ENCODE measurements around the gene SYT7.

Gene SYT7

DNA sequence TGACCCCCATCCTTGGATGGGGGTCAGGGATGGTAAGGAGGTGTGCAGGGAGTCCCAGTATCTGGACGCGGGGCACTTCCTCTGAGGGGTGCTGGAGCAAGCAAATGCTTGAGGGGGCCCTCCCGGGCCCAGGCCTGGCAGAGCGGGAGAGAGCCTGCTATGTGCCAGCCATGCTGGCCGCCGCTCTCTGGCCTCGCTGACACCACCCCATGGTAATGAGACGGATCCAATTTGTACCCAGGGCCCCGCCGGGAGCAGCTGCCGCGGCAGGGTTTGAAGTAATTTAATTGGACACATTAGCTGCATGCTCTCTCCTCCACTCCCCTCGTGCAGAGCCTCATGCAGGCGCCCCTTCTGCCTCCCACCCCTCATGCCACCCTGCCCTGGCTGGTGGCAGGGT, 6.3 kb downstream of the SYT7 start:
- no peaks in the 10 kb centered on the region for H3K27me3 ChIP-seq (ENCODE audit: insufficient read depth, low read length, poor library complexity)
- no peaks in the 10 kb centered on the region for H3K9me3 ChIP-seq (ENCODE audit: insufficient read depth, low read length, severe bottlenecking)
- no peak overlapping the region for H3K4me3 ChIP-seq (ENCODE audit: low read depth in 1 of 2, low read length in 2 of 2)
- no peak for DNase-seq
- H3K27ac ChIP-seq (ENCODE audit: low read length) = no peak overlapping the region
- no peak overlapping the region for H3K4me2 ChIP-seq (ENCODE audit: insufficient read depth, low read length)
- no peak overlapping the region for H2AFZ ChIP-seq (ENCODE audit: low read depth, low read length)
- peaks cover 41% of the 10 kb centered on the region for H4K20me1 ChIP-seq (ENCODE audit: insufficient read depth, low read length)
- no peaks in the 10 kb centered on the region for H3K4me1 ChIP-seq (ENCODE audit: insufficient read depth, low read length)
- H3K36me3 ChIP-seq (ENCODE audit: insufficient read depth, low read length) = no peaks in the 10 kb centered on the region
- no peaks in the 10 kb centered on the region for H3K79me2 ChIP-seq (ENCODE audit: insufficient read depth, low read length)
- TF ChIP-seq CTCF (IDR thresholded peaks at IDR 0.05; ENCODE audit: borderline replicate concordance, extremely low read depth, low read length, poor library complexity, severe bottlenecking) (no peak), EZH2 (IDR thresholded peaks at IDR 0.05; ENCODE audit: borderline replicate concordance, low read depth, low read length, severe bottlenecking) (no peak)
- ATAC-seq (ENCODE audit: insufficient read depth, low read depth) = no peak
- H3K9ac ChIP-seq (ENCODE audit: low read depth, low read length) = no peak overlapping the region

- Histone ChIP-seq H3K79me2 (ENCODE audit: insufficient read depth, low read length) (no peaks in the 10 kb centered on the region), H4K20me1 (ENCODE audit: insufficient read depth, low read length) (peaks cover 38% of the 10 kb centered on the region), H3K36me3 (ENCODE audit: insufficient read depth, low read length) (no peaks in the 10 kb centered on the region), H3K4me1 (ENCODE audit: insufficient read depth, low read length) (no peaks in the 10 kb centered on the region), H3K27me3 (ENCODE audit: insufficient read depth, low read length, poor library complexity) (no peaks in the 10 kb centered on the region), H3K9ac (ENCODE audit: low read depth, low read length) (no peak overlapping the region), H2AFZ (ENCODE audit: low read depth, low read length) (no peak overlapping the region), H3K27ac (ENCODE audit: low read length) (no peak overlapping the region), H3K4me3 (ENCODE audit: low read depth in 1 of 2, low read length in 2 of 2) (no peak overlapping the region), H3K4me2 (ENCODE audit: insufficient read depth, low read length) (no peak overlapping the region), H3K9me3 (ENCODE audit: insufficient read depth, low read length, severe bottlenecking) (no peaks in the 10 kb centered on the region)
- ATAC-seq (ENCODE audit: insufficient read depth, low read depth) (no peak), DNase-seq (no peak)
- no peak for TF ChIP-seq CTCF (IDR thresholded peaks at IDR 0.05; ENCODE audit: borderline replicate concordance, extremely low read depth, low read length, poor library complexity, severe bottlenecking)
These were observed 8.0 kb downstream of the SYT7 start for GRCh38 chr11:61572913-61573312.

DNA sequence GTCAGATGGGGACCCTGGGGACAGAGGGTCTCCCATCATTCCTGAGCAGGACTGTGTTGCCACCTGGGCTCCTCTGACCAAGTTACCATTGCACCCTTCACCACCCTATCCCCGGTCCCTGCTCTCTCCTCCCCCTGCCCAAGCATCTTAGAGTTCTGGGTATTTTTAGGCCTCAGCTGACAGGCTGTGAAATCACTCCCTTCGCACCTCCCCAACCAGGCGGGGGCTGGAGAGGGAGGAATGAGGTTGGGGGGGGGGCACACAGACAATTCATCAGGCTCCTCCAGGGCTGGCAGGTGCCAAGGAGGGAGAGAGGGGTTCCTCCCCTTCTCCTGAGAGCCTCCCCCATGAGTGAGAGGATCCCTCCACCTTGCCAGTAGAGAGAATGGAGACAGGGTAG, 9.0 kb downstream of the SYT7 start:
- no peak for ATAC-seq (ENCODE audit: insufficient read depth, low read depth)
- no peak overlapping the region for H2AFZ ChIP-seq (ENCODE audit: low read depth, low read length)
- no peaks in the 10 kb centered on the region for H3K27me3 ChIP-seq (ENCODE audit: insufficient read depth, low read length, poor library complexity)
- H3K36me3 ChIP-seq (ENCODE audit: insufficient read depth, low read length) = no peaks in the 10 kb centered on the region
- H3K4me3 ChIP-seq (ENCODE audit: low read depth in 1 of 2, low read length in 2 of 2) = no peak overlapping the region
- DNase-seq = no peak
- H3K9me3 ChIP-seq (ENCODE audit: insufficient read depth, low read length, severe bottlenecking) = no peaks in the 10 kb centered on the region
- no peaks in the 10 kb centered on the region for H3K4me1 ChIP-seq (ENCODE audit: insufficient read depth, low read length)
- no peak for TF ChIP-seq CTCF (IDR thresholded peaks at IDR 0.05; ENCODE audit: borderline replicate concordance, extremely low read depth, low read length, poor library complexity, severe bottlenecking)
- no peak for TF ChIP-seq EZH2 (IDR thresholded peaks at IDR 0.05; ENCODE audit: borderline replicate concordance, low read depth, low read length, severe bottlenecking)
- no peak overlapping the region for H3K27ac ChIP-seq (ENCODE audit: low read length)
- H4K20me1 ChIP-seq (ENCODE audit: insufficient read depth, low read length) = peaks cover 40% of the 10 kb centered on the region
- no peaks in the 10 kb centered on the region for H3K79me2 ChIP-seq (ENCODE audit: insufficient read depth, low read length)
- no peak overlapping the region for H3K4me2 ChIP-seq (ENCODE audit: insufficient read depth, low read length)
- no peak overlapping the region for H3K9ac ChIP-seq (ENCODE audit: low read depth, low read length)

DNA sequence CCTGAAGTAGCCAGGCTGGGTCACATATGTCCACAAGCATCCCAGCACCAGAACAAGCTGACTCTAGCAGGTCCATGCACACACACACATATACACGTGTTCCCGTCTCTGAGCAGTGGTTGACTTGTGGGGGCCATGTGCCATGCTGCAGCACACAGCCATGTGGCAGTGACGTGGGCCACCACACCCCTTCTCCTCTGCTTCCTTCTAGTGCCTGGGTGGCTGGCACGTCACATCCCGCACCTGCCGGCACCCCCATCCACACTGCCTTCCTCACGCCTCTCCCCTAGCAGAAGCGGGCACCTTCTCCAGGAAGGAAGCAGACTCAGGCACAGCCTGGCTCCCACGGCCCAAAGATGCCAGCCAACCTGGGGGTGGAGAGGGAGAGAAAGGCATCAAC, 9.5 kb downstream of the SYT7 start:
- no peak for ATAC-seq (ENCODE audit: insufficient read depth, low read depth)
- Histone ChIP-seq H4K20me1 (ENCODE audit: insufficient read depth, low read length) (peaks cover 44% of the 10 kb centered on the region), H3K27me3 (ENCODE audit: insufficient read depth, low read length, poor library complexity) (no peaks in the 10 kb centered on the region), H3K4me2 (ENCODE audit: insufficient read depth, low read length) (no peak overlapping the region), H3K79me2 (ENCODE audit: insufficient read depth, low read length) (no peaks in the 10 kb centered on the region), H3K9ac (ENCODE audit: low read depth, low read length) (no peak overlapping the region), H3K4me1 (ENCODE audit: insufficient read depth, low read length) (no peaks in the 10 kb centered on the region), H3K9me3 (ENCODE audit: insufficient read depth, low read length, severe bottlenecking) (no peaks in the 10 kb centered on the region), H2AFZ (ENCODE audit: low read depth, low read length) (no peak overlapping the region), H3K36me3 (ENCODE audit: insufficient read depth, low read length) (no peaks in the 10 kb centered on the region), H3K4me3 (ENCODE audit: low read depth in 1 of 2, low read length in 2 of 2) (no peak overlapping the region), H3K27ac (ENCODE audit: low read length) (no peak overlapping the region)
- no peak for TF ChIP-seq CTCF (IDR thresholded peaks at IDR 0.05; ENCODE audit: borderline replicate concordance, extremely low read depth, low read length, poor library complexity, severe bottlenecking)
- TF ChIP-seq EZH2 (IDR thresholded peaks at IDR 0.05; ENCODE audit: borderline replicate concordance, low read depth, low read length, severe bottlenecking) = no peak
- no peak for DNase-seq

Measured in DND-41 (cell line).